ENCODE results near the gene ATP8B3. TPM values are rescaled to one million over a fixed set of nuclear protein-coding genes. Genes with fewer than 3 reads are reported as not detected.

ATP8B3 gene
- total and polyA plus RNA-seq, 2 experiments from 2014 or later: 2.1 to 6.0 TPM

MicroRNA genes within 50 kb of the gene (microRNA counts, 767-probe panel; counts per million panel counts)
- not detected for microRNA hsa-miR-1909-3p

Small RNAs within 50 kb of the gene (microRNA-seq; reads per million reads assigned to microRNA genes)
- 3.5 reads per million, percentile 12 among the genes with 10 or more reads in this experiment for gene MIR1909

Other genes with a start within 250 kb of the ATP8B3 start
- gene MEX3D, start 244.0 kb downstream of the ATP8B3 start, total RNA-seq (2014; rRNA removed; shearing (Covaris generic)): 78.1 and 94.9 TPM in 2 replicates
- gene MEX3D, start 244.0 kb downstream of the ATP8B3 start, polyA plus RNA-seq (2016; fragmentation: Nextera tagmentation; extraction: Ambion mirVana): 12.4 and 12.5 TPM in 2 replicates
- gene MBD3, start 219.4 kb downstream of the ATP8B3 start, total RNA-seq (2014; rRNA removed; shearing (Covaris generic)): 103 and 118 TPM in 2 replicates
- gene MBD3, start 219.4 kb downstream of the ATP8B3 start, polyA plus RNA-seq (2016; fragmentation: Nextera tagmentation; extraction: Ambion mirVana): 27.6 and 28.5 TPM in 2 replicates
- 35.3 and 46.4 TPM in 2 replicates for gene UQCR11, start 206.8 kb downstream of the ATP8B3 start, total RNA-seq (2014; rRNA removed; shearing (Covaris generic))
- 413 and 414 TPM in 2 replicates for gene UQCR11, start 206.8 kb downstream of the ATP8B3 start, polyA plus RNA-seq (2016; fragmentation: Nextera tagmentation; extraction: Ambion mirVana)
- gene TCF3, start 159.7 kb downstream of the ATP8B3 start, total RNA-seq (2014; rRNA removed; shearing (Covaris generic)): 250 and 383 TPM in 2 replicates
- gene TCF3, start 159.7 kb downstream of the ATP8B3 start, polyA plus RNA-seq (2016; fragmentation: Nextera tagmentation; extraction: Ambion mirVana): 166 and 186 TPM in 2 replicates
- gene ONECUT3, start 58.8 kb downstream of the ATP8B3 start, total RNA-seq (2014; rRNA removed; shearing (Covaris generic)): not detected in 2 replicates
- gene ONECUT3, start 58.8 kb downstream of the ATP8B3 start, polyA plus RNA-seq (2016; fragmentation: Nextera tagmentation; extraction: Ambion mirVana): not detected in 2 replicates
- 28.4 and 90.1 TPM in 2 replicates for gene REXO1, start 36.2 kb upstream of the ATP8B3 start, total RNA-seq (2014; rRNA removed; shearing (Covaris generic))
- gene REXO1, start 36.2 kb upstream of the ATP8B3 start, polyA plus RNA-seq (2016; fragmentation: Nextera tagmentation; extraction: Ambion mirVana): 20.2 and 23.5 TPM in 2 replicates
- 20.2 and 22.0 TPM in 2 replicates for gene KLF16, start 51.3 kb upstream of the ATP8B3 start, total RNA-seq (2014; rRNA removed; shearing (Covaris generic))
- gene KLF16, start 51.3 kb upstream of the ATP8B3 start, polyA plus RNA-seq (2016; fragmentation: Nextera tagmentation; extraction: Ambion mirVana): 8.9 and 12.3 TPM in 2 replicates
- 68.8 and 99.9 TPM in 2 replicates for gene ABHD17A, start 73.2 kb upstream of the ATP8B3 start, total RNA-seq (2014; rRNA removed; shearing (Covaris generic))
- gene ABHD17A, start 73.2 kb upstream of the ATP8B3 start, polyA plus RNA-seq (2016; fragmentation: Nextera tagmentation; extraction: Ambion mirVana): 34.2 and 37.1 TPM in 2 replicates
- gene ADAT3, start 93.1 kb upstream of the ATP8B3 start, total RNA-seq (2014; rRNA removed; shearing (Covaris generic)): 10.6 and 12.4 TPM in 2 replicates
- gene ADAT3, start 93.1 kb upstream of the ATP8B3 start, polyA plus RNA-seq (2016; fragmentation: Nextera tagmentation; extraction: Ambion mirVana): 7.8 and 7.9 TPM in 2 replicates
- gene SCAMP4, start 93.1 kb upstream of the ATP8B3 start, total RNA-seq (2014; rRNA removed; shearing (Covaris generic)): 87.0 and 106 TPM in 2 replicates
- gene SCAMP4, start 93.1 kb upstream of the ATP8B3 start, polyA plus RNA-seq (2016; fragmentation: Nextera tagmentation; extraction: Ambion mirVana): 35.5 and 39.4 TPM in 2 replicates
- gene CSNK1G2, start 128.9 kb upstream of the ATP8B3 start, total RNA-seq (2014; rRNA removed; shearing (Covaris generic)): 113 and 147 TPM in 2 replicates
- 39.6 and 55.9 TPM in 2 replicates for gene CSNK1G2, start 128.9 kb upstream of the ATP8B3 start, polyA plus RNA-seq (2016; fragmentation: Nextera tagmentation; extraction: Ambion mirVana)
- 106 and 130 TPM in 2 replicates for gene BTBD2, start 203.4 kb upstream of the ATP8B3 start, total RNA-seq (2014; rRNA removed; shearing (Covaris generic))
- 23.8 and 27.2 TPM in 2 replicates for gene BTBD2, start 203.4 kb upstream of the ATP8B3 start, polyA plus RNA-seq (2016; fragmentation: Nextera tagmentation; extraction: Ambion mirVana)
- gene MKNK2, start 239.0 kb upstream of the ATP8B3 start, total RNA-seq (2014; rRNA removed; shearing (Covaris generic)): 123 and 159 TPM in 2 replicates
- 71.0 and 106 TPM in 2 replicates for gene MKNK2, start 239.0 kb upstream of the ATP8B3 start, polyA plus RNA-seq (2016; fragmentation: Nextera tagmentation; extraction: Ambion mirVana)

Data from GM23338 (cell line).